Raji (cell line): ENCODE measurements around the gene GPHA2.

Experiments used
- POLR2A ChIP-seq: IDR thresholded peaks from 2 replicates; pipeline ENCODE4 v1.6.1; 2011; ENCODE audit warnings: low read depth, low read length, control low read depth; ENCODE audit not compliant: insufficient read depth

The GPHA2 gene

DNA sequence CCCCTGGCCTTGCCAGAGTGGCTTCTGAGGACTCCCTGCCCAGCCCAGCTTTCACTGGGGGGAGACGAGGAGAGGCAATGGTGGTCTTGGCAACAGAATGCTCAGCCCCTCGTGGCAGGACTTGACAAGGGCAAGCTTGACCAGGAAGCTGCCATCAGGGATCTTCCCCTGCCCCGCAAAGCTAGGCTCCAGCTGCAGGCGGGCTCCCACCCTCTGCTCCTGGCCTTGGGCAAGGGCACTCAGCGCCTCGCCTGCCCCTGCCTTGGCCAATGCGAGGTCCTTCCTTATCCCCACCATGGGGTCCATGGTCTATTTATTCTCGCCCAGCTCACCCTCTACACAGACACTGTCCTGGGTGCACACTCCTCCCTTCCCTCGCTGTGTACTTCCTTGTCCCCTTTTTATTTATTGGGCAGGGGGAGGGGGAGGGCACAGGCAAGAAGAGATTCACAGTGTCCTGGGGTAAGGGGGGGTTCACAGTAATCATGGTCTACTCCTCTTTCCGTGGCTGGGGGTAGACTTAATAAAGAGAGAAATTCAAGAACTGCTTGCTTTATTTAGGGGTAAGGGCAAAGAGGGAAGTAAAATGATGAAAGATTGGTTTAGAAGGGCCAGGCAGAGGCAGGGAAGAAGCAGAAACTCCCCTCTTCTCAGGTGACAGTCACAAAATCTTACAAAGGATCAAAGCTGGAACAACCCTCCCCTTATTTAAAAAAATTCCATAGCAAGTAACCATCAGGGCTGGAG is 1.6 kb downstream of the GPHA2 start:
- no peak for TF ChIP-seq POLR2A

DNA sequence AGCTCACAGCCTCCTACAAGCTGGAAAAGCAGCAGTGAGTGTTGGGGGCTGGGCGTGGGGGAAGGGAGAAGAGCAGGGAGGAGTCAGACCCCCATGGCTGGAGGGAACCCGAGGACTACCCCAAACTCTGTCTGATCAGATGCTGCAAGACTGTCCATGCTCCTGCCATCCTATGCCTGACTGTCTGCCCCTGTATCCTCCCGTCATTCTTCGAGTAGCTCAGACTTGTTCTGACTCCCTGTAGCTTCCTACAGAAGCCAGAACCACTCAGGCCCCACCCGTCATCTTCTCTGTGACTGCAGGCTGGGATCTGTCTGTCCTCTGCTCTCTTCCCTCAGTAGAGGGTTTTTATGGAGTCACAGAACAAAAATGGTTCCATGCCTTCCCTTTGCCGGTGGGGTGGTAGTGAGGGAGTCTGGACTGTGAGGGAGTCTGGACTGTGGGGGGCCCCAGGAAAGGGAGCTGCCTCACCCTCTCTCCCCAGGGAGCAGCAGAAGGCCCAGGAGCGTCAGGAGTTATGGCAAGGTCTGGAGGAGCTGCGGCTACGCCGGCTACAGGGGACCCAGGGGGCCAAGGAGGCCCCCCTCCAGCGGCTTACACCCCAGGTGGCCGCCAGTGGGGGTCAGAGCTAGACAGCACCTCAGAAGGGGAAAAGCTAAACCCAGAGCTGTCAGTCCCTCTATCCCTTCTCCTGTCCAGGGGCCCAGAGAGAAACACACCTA is 2.3 kb downstream of the GPHA2 start:
- TF ChIP-seq POLR2A, result no peak

DNA sequence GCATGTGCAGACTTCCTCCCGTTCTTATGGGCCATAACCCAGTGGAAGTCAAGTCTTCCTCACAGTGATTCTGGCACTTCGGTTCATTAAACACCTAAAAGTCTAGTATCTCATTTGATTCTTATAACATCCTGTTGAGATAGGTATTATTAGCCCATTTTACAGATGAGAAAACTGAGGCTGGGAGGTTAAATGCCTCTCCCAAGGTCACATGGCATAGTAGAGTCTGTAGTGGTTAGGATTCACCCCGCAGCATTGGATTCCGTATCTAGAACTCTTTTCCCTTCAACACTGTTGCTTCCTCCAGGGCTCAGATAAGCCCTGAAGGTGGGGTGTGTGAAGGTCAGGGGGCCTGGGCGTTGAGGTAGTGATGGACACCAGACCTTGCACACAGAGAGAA is 3.4 kb downstream of the GPHA2 start:
- TF ChIP-seq POLR2A, result no peak

DNA sequence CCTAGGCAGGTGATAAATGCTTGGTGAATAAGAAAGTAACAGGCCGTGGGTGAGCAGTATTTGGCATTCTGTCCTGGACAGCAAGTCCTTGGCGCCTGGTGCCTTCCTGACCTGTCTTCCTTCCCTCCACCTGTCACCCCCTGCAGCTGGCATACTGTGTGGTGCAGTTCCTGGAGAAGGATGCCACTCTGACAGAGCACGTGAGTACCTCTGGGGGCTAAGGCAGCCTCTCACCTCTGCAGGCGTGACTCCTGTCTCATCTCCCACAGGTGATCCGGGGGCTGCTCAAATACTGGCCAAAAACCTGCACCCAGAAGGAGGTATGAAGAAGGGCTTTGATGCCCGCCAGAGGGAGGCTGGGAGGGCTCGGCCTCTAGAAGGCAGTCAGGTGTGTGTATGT is 4.4 kb downstream of the GPHA2 start:
- no peak for TF ChIP-seq POLR2A

DNA sequence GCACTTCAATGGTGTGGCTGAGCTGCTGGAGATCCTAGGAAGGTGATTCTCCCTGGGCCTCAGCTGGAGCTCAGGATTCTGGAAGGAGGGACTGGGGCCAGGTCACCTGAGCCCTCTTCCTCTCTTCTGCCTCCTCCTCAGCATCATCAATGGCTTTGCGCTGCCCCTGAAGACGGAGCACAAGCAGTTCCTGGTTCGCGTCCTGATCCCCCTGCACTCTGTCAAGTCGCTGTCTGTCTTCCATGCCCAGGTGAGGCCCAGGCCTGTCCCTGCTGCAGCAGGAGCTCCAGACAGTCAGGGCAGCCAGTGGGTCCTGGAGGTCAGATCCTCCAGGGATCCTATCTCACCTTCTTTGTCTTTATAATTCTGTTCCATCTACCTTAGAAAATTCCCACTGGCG is 5.4 kb downstream of the GPHA2 start:
- TF ChIP-seq POLR2A, result no peak

DNA sequence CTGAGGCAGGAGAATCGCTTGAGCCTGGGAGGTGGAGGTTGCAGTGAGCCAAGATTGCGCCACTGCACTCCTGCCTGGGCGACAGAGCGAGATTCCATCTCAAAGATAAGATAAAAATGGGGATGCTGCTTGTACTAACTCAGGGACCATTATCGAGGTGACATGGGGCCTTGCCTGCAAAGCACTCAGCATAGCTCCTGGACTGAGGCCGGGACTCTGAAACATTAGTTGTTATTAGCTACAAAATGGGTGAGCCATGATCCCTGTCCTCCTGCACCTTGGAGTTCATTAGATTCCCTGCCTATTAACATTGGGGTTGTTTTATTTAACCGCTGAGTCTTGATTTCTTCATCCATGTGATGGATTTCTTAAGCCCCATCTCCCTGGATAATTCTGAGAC is 6.1 kb downstream of the GPHA2 start:
- no peak for TF ChIP-seq POLR2A

DNA sequence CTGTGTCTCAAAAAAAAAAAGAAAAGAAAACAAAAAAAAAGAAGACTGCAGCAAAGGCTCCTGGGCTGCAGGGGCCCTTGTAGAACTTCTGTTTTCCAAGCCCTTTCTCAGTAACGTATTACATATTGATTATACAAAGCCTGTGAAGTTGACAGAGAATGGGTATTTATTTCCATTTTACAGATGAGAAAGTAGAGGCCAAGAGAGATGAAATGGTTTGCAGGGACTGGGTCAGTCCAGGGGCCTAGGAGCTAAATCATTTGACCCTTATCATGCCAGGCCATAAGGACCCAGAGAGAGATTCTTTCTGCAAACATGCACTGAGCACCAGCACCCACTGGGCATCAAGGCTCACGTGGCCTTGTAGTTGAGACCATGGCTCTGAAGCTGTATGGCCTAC is 6.7 kb downstream of the GPHA2 start:
- no peak for TF ChIP-seq POLR2A

DNA sequence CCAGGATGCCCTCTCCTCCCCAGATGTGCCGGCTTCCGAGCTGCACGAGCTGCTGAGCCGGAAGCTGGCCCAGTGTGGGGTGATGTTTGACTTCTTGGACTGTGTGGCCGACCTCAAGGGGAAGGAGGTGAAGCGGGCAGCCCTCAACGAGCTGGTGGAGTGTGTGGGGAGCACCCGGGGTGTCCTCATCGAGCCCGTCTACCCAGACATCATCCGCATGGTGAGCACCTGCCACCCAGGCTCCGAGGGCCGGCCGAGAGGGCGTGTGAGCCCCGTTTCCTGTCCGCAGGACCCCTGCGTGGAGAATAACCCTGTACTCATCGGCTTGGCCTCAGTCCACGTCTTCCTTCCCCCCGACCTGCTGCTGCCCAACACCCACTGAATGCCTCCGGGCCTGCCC is 9.0 kb downstream of the GPHA2 start:
- TF ChIP-seq POLR2A, result no peak

DNA sequence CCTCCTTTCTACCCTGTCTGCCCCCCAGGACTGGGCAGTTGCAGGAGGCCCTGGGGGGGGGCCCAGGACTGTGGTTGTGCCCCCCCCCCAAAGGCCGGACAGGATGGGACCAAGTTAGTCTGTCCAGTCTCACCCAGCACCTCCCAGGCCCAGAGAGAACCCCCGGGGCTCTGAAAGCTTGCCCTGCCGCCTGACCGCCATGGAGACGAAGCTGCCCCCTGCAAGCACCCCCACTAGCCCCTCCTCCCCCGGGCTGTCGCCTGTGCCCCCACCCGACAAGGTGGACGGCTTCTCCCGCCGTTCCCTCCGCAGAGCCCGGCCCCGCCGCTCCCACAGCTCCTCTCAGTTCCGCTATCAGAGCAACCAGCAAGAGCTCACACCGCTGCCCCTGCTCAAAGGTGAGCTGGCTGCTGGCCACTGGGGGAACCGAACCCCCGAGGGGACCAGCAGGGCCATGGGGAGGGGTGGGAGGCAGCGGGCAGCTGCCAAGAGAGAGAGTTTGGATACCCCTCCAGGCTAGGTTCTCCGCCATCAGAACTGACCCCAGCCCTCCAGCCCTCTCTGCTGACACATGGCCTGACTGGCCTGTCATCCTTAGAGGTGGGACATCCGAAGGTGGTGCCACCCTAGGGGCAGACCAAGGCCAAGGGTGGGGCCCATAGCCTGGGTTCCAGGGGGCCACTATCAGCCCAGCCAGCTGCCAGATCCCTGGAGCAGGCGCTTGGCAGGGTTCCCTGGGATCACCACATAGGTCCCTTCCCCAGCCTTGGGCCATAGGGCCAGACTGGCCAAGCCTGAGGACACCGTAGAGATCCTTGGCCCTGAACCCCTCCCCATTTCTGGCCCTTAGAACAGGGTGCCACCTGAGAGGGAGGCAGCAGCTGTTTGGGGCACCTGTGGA is 9.9 kb downstream of the GPHA2 start:
- TF ChIP-seq POLR2A, result no peak

DNA sequence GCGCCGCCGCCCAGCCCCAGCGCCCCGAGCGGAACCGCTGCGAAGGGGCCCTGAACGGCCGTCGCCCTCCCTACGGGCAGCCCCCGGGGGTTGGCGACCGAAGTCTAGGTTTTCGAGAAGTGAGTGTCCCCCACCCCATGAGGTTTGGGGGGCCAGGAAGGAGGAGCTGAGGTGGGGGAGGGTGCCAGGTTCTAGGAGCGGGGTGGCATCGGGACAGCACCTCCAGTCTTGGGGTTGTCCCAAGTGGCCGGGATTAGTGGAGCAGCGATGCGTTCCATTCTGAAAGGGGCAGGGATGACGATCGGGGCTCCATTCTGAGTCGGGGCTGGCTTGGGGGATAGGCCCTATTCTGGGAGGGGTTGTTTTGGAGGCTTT is 10.8 kb downstream of the GPHA2 start:
- TF ChIP-seq POLR2A, result no peak

DNA sequence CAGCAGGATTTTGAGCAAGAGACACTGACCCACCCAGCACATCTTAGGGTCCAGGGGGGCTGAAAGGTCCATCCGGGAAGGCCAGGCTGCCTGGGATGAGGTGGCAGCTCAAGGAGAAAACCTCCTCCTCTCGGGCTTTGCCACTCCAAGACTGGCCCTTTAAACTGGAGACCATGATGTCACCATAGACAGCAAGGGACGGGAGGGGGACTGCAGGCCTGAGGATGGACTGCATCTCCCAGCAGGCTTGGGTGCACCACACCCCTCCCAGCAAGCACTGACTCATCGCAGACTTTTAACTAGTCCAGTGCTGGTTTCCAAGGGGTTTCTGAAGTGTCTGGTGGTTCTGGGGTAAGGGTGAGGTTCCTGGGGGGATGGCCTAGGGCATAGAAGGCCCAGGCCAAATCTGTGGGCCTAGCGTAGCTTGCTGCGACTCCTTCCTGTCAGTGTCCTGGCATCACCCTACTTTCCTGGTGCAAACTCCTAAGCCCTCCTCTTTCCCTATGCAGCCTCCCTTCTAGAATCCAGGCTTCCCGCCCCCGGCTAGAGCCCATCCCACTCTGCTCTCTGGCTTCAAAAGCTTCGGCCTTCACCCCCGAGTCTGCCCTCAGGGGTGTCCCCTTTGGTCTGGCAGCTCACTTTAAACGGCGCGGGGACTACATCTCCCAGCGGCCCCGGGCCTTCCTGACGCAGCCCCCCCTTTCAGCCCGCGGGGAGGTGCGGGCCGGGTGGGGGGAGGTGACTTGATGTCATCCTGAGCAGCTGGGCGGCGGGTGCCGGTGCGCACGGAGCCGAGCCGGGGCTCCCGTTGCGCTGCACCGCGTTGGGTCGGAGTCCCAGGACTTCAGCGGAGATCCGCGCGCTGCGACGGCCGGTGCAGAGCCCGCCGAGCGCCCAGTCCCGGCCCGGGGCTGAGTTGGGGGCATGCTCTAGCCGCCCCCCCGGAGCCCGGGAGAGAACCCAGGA is 11.5 kb downstream of the GPHA2 start, which contains the start of gene PPP2R5B:
Gene PPP2R5B (plus strand): TSS at position 746 of the 966 bp plus-strand sequence. CDS start 1,046 bp downstream, outside the sequence.
- TF ChIP-seq POLR2A, result peak; percentile 40; the same call in 1 of the 2 replicates

DNA sequence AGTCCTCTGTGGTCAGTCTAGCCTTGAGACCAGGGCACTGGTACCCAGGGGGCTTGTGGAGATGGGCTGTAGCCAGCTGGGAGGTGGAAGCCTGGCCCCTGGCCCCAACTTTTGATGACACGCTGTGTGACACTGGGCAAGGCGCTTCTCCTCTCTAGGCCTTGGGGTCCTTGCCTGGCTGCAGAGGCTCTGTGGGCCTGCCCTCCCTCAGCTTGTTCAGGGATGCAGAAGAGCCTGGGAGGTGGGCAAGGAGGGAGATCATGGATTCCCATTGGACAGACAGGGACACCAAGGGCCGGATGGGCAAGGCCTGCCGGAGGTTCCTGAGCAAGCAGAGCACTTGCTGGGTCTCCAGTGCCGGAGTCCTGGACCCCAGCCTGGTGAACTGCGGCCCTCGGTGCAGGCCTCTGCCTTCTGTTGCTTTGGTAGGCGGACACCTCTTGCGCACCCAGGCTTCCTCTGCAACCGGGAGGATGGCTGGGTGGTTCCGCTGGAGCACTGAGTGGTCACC is 12.5 kb downstream of the GPHA2 start:
- no peak for TF ChIP-seq POLR2A

DNA sequence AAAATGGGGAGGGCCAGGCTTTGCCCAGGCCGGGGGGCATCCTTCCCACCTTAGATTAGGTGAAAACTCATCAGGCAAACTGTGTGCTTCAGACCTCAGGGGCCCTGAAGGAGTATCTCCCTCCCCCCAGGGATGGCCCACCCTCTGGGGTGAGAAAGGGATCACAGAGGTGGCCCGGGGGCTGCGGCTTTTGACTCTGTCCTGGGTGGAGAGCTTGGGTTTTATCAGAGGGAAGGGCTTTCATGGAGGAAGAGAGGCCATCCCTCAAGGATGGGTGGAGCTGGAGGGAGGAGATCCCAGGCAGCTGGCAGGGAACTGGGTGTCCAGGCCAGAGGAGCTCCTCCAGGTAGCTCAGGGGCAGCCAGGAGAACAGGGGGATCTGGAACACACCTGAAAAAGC is 14.3 kb downstream of the GPHA2 start:
- no peak for TF ChIP-seq POLR2A

DNA sequence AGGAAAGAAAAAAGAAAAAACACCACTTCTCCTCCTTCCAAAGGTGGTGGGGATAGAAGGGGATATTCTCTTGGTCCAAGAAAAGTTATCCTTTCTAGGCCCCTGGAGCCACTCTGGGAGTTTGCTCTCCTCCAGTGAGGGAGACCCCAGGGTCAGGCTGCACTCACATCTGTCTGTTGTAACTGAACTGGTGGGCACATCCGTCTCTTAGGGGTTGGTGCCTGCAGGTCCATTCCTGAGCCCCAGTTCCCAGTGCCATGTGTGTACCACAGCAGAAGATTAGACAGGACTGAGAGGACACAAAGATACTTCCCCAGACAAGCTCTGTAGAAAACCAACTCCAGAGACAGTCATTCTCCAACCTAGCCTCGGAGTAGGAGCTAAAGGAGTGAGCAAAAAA is 15.6 kb downstream of the GPHA2 start:
- no peak for TF ChIP-seq POLR2A
